Loucy (cell line): Measurements from ENCODE around the gene SLC9A9.

Experiments
- H2AFZ ChIP-seq: fragments of 200-600 bp; sonication (generic); 2 replicates; pipeline ENCODE4 v1.6.0; 2016; ENCODE audit warnings: antibody characterized with exemption, mild to moderate bottlenecking, low read length, moderate library complexity
- H3F3A ChIP-seq: fragments of 200-600 bp; 2 replicates; pipeline ENCODE4 v1.6.0; 2016; ENCODE audit warnings: antibody characterized with exemption, low read depth, mild to moderate bottlenecking
- H3K27me3 ChIP-seq: fragments of 200-600 bp; sonication (generic); 2 replicates; pipeline ENCODE4 v1.6.1; 2014; ENCODE audit warnings: low read length, mild to moderate bottlenecking; ENCODE audit not compliant: insufficient read depth, poor library complexity, severe bottlenecking
- H3K36me3 ChIP-seq: fragments of 200-600 bp; sonication (generic); 2 replicates; pipeline ENCODE4 v1.6.1; 2016; ENCODE audit warnings: low read length; ENCODE audit not compliant: insufficient read depth
- H3K4me1 ChIP-seq: fragments of 200-600 bp; sonication (generic); 2 replicates; pipeline ENCODE4 v1.5.1; 2014; ENCODE audit warnings: low read length, mild to moderate bottlenecking; ENCODE audit not compliant: insufficient read depth, poor library complexity, severe bottlenecking
- H3K4me2 ChIP-seq: fragments of 200-600 bp; sonication (generic); 2 replicates; pipeline ENCODE4 v1.6.0; 2014; ENCODE audit warnings: antibody characterized with exemption, low read length, low read depth, mild to moderate bottlenecking; ENCODE audit not compliant: poor library complexity, severe bottlenecking
- H3K4me3 ChIP-seq: fragments of 200-600 bp; sonication (generic); 2 replicates; pipeline ENCODE4 v1.5.1; 2014; ENCODE audit warnings: low read length, mild to moderate bottlenecking, mixed read lengths; ENCODE audit not compliant: poor library complexity, severe bottlenecking
- H3K79me2 ChIP-seq: fragments of 200-600 bp; sonication (generic); 2 replicates; pipeline ENCODE4 v1.6.1; 2014; ENCODE audit warnings: low read length; ENCODE audit not compliant: insufficient read depth
- H3K9ac ChIP-seq: fragments of 200-600 bp; sonication (generic); 2 replicates; pipeline ENCODE4 v1.6.0; 2014; ENCODE audit warnings: mild to moderate bottlenecking, low read depth, low read length, moderate library complexity; ENCODE audit not compliant: poor library complexity, severe bottlenecking
- H3K9me2 ChIP-seq: fragments of 200-600 bp; sonication (generic); replicated peaks from 2 replicates; pipeline ENCODE4 v1.6.1; 2016; ENCODE audit warnings: low read depth, low read length, mixed read lengths
- H3K9me3 ChIP-seq: fragments of 200-600 bp; sonication (generic); 2 replicates; pipeline ENCODE4 v1.6.1; 2014; ENCODE audit warnings: mild to moderate bottlenecking, antibody characterized with exemption, low read length, low read depth; ENCODE audit not compliant: insufficient read depth
- H4K20me1 ChIP-seq: fragments of 200-600 bp; sonication (generic); 2 replicates; pipeline ENCODE4 v1.6.0; 2014; ENCODE audit warnings: antibody characterized with exemption, low read length, mild to moderate bottlenecking; ENCODE audit not compliant: insufficient read depth, poor library complexity, severe bottlenecking
- EZH2phosphoT487 ChIP-seq: fragments of 200-600 bp; IDR thresholded peaks from 2 replicates; pipeline ENCODE4 v1.6.1; 2018; ENCODE audit warnings: antibody characterized with exemption, mild to moderate bottlenecking, moderate library complexity, borderline replicate concordance
- TF ChIP-seq, protein P1 (sequence below): fragments of 200-600 bp; sonication (generic); conservative IDR thresholded peaks from 2 replicates; pipeline ENCODE4 v1.5.1; 2014; ENCODE audit warnings: mild to moderate bottlenecking, antibody characterized with exemption, low read length

Gene SLC9A9

DNA sequence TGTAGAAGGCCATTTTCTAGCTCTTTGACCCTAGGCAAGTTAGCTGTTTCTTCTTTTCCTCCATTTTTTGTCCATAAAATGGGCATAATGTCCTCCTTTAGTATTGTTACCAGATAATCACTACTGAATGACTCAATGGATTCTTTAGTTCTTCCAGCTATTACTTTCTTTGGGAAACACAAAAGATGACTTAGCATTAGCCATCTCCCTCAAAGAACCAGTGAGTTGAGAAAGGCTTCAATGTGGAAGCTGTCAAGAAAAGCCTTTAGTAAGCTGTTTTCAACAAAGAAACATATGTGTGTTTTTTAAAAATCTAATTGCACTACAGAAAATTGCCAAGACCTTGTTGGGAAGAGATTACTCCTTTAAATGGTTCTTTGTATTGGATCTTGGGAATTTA is 135.7 kb downstream of the SLC9A9 start:
- Histone ChIP-seq H3F3A (no peaks in the 10 kb centered on the region), H3K36me3 (no peaks in the 10 kb centered on the region), H3K27me3 (no peaks in the 10 kb centered on the region), H3K9ac (no peak overlapping the region), H3K9me3 (no peaks in the 10 kb centered on the region), H3K4me1 (no peaks in the 10 kb centered on the region), H3K4me3 (no peak overlapping the region), H4K20me1 (no peaks in the 10 kb centered on the region), H3K79me2 (no peaks in the 10 kb centered on the region), H2AFZ (no peak overlapping the region), H3K9me2 (no peaks in the 10 kb centered on the region), H3K4me2 (no peak overlapping the region)
- TF ChIP-seq EZH2phosphoT487: no peak
- TF ChIP-seq, protein P1, sequence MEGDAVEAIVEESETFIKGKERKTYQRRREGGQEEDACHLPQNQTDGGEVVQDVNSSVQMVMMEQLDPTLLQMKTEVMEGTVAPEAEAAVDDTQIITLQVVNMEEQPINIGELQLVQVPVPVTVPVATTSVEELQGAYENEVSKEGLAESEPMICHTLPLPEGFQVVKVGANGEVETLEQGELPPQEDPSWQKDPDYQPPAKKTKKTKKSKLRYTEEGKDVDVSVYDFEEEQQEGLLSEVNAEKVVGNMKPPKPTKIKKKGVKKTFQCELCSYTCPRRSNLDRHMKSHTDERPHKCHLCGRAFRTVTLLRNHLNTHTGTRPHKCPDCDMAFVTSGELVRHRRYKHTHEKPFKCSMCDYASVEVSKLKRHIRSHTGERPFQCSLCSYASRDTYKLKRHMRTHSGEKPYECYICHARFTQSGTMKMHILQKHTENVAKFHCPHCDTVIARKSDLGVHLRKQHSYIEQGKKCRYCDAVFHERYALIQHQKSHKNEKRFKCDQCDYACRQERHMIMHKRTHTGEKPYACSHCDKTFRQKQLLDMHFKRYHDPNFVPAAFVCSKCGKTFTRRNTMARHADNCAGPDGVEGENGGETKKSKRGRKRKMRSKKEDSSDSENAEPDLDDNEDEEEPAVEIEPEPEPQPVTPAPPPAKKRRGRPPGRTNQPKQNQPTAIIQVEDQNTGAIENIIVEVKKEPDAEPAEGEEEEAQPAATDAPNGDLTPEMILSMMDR: no peak

DNA sequence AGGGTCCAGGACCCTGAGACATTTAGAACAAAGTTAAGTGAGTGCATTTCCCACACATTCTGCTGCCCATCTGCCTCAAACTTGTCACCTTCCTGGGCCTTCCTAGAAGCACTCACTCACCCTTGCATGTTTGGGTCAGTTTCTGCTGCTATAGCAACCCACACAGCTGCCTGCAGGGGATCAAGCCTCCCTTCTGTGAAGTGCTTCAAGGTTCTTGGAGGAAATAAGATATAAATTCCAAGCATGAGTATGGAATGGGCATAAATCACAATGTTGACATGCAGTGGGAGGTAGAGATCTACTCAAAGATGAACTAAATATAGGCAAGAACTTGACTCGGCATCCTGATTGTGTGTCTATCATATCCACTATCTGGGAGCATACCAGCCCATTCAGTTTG is 140.4 kb downstream of the SLC9A9 start:
- Histone ChIP-seq H3K36me3 (no peaks in the 10 kb centered on the region), H3K9me2 (no peaks in the 10 kb centered on the region), H3K27me3 (no peaks in the 10 kb centered on the region), H2AFZ (no peak overlapping the region), H4K20me1 (no peaks in the 10 kb centered on the region), H3K4me1 (no peaks in the 10 kb centered on the region), H3K9me3 (no peaks in the 10 kb centered on the region), H3K4me2 (no peak overlapping the region), H3K9ac (no peak overlapping the region), H3K79me2 (no peaks in the 10 kb centered on the region), H3K4me3 (no peak overlapping the region), H3F3A (no peaks in the 10 kb centered on the region)
- no peak for TF ChIP-seq EZH2phosphoT487
- TF ChIP-seq, protein P1: no peak

DNA sequence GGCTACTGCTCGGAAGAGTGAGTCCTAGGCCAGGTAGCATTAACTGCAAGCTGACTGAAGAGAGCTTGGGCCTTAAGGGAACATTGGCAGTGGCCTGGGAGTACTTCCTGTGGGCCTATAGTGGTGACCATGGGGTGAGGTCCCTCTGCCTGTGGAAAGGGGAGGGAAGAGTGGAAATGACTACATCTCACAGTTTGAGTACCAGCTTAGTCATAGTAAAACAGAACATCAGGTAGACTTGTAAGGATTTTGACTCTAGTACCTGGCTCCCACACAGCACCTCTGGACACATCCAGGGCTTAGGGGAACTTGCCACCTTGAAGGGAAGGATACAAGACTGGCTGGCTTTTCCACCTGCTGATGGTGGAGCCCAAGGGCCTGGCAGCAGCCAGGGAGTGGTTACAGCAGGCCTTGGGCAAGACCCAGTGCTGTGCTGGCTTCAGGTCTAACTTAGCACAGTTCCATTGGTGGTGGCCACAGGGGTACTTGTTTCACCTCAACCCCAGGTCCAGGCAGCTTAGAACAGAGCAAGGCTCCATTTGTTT is 147.8 kb downstream of the SLC9A9 start:
- no peaks in the 10 kb centered on the region for H3K9me2 ChIP-seq
- H3K4me2 ChIP-seq: no peak overlapping the region
- H3K79me2 ChIP-seq: no peaks in the 10 kb centered on the region

More for the DNA sequence above, 147.8 kb downstream of the SLC9A9 start:
- Histone ChIP-seq H3F3A (no peaks in the 10 kb centered on the region), H3K4me3 (no peak overlapping the region), H3K9ac (no peak overlapping the region), H3K36me3 (no peaks in the 10 kb centered on the region), H3K4me1 (peaks cover 9% of the 10 kb centered on the region), H3K9me3 (no peaks in the 10 kb centered on the region), H2AFZ (no peak overlapping the region), H4K20me1 (no peaks in the 10 kb centered on the region), H3K27me3 (no peaks in the 10 kb centered on the region)
- TF ChIP-seq, protein P1: no peak
- no peak for TF ChIP-seq EZH2phosphoT487
